HepG2 (cell line): ENCODE results near the gene CDK10. TPM values are rescaled to one million over a fixed set of nuclear protein-coding genes. Genes with fewer than 3 reads are reported as not detected.
A peak's percentile ranks its signal among the peaks of the same experiment; 100 is the strongest.

Experiments
- AGO2 ChIP-seq: fragments of 200-400 bp; formaldehyde crosslinking; optimal IDR thresholded peaks from 2 replicates; pipeline ENCODE3; 2017; ENCODE audit warnings: mild to moderate bottlenecking, low read depth, low read length, moderate library complexity
- KDM5B ChIP-seq: sonication (generic); formaldehyde crosslinking; IDR thresholded peaks from 2 replicates; pipeline ENCODE4 v1.4.0; 2020; ENCODE audit warnings: missing genetic modification reagents, mild to moderate bottlenecking, borderline replicate concordance
- POGZ ChIP-seq: sonication (generic); formaldehyde crosslinking; IDR thresholded peaks from 2 replicates; pipeline ENCODE4 v1.4.0; 2020; ENCODE audit warnings: mild to moderate bottlenecking, missing genetic modification reagents
- POLR2A ChIP-seq, 2 experiments: IDR thresholded peaks; 2 replicates each; pipeline ENCODE4 v1.6.1; 2011; ENCODE audit warnings: low read depth in 2 of 2, low read length in 2 of 2, mild to moderate bottlenecking in 1 of 2, moderate library complexity in 1 of 2; ENCODE audit not compliant: insufficient read depth in 1 of 2
- POLR2G ChIP-seq: fragments of 200-400 bp; formaldehyde crosslinking; IDR thresholded peaks from 2 replicates; pipeline ENCODE4 v1.6.1; 2018; ENCODE audit warnings: mild to moderate bottlenecking, low read depth, low read length, moderate library complexity
- RBM22 ChIP-seq: fragments of 200-400 bp; formaldehyde crosslinking; optimal IDR thresholded peaks from 2 replicates; pipeline ENCODE3; 2017; ENCODE audit warnings: mild to moderate bottlenecking, low read length, moderate library complexity
- ZNF121 ChIP-seq: sonication (generic); formaldehyde crosslinking; IDR thresholded peaks from 2 replicates; pipeline ENCODE4 v1.5.0; 2020; ENCODE audit warnings: mild to moderate bottlenecking, missing genetic modification reagents
- ZNF274 ChIP-seq: sonication (generic); formaldehyde crosslinking; IDR thresholded peaks from 2 replicates; pipeline ENCODE4 v1.5.1; 2020; ENCODE audit warnings: mild to moderate bottlenecking, missing genetic modification reagents
- ZNF296 ChIP-seq: sonication (generic); formaldehyde crosslinking; conservative IDR thresholded peaks from 2 replicates; pipeline ENCODE4 v1.5.0; 2020; ENCODE audit warnings: mild to moderate bottlenecking, missing genetic modification reagents
- polyA plus RNA-seq, 8 experiments: library from polyadenylated mRNA; depleted of rRNA in 3 of 8; stranded (reverse) in 7 of 8; unstranded in 1 of 8; fragments of >200 nt; fragmentation: Illumina TruSeq in 4 of 8; extraction: Trizol in 4 of 8; gene quantifications; 2 replicates each; pipeline versions ENCODE4 v1.2.1 to v1.2.3, GENCODE V29; 2011 to 2016; ENCODE audit warnings: low read depth in 4 of 8, missing spikeins in 1 of 8, mixed read lengths in 1 of 8; ENCODE audit not compliant: insufficient read depth in 1 of 8
- total RNA-seq, 5 experiments: library from RNA; depleted of rRNA; stranded (reverse); fragments of >200 nt; fragmentation: Illumina TruSeq; extraction: Trizol; gene quantifications; 2 replicates each; pipeline ENCODE4 v1.2.3, GENCODE V29; 2016; ENCODE audit warnings: low read depth in 1 of 5
- TF ChIP-seq, protein P1 (sequence below): sonication (generic); formaldehyde crosslinking; IDR thresholded peaks from 2 replicates; pipeline ENCODE4 v1.5.1; 2020; ENCODE audit warnings: mild to moderate bottlenecking, missing genetic modification reagents, moderate library complexity
- TF ChIP-seq, protein P2 (sequence below): fragments of 450-650 bp; IDR thresholded peaks from 2 replicates; pipeline ENCODE4 v1.6.1; 2016

CDK10 gene
- total and polyA plus RNA-seq, 2 of the 13 experiments (the other 11 are each of a cell fraction or from before 2014, with no cell fraction given): 2.5 to 3.9 TPM

DNA sequence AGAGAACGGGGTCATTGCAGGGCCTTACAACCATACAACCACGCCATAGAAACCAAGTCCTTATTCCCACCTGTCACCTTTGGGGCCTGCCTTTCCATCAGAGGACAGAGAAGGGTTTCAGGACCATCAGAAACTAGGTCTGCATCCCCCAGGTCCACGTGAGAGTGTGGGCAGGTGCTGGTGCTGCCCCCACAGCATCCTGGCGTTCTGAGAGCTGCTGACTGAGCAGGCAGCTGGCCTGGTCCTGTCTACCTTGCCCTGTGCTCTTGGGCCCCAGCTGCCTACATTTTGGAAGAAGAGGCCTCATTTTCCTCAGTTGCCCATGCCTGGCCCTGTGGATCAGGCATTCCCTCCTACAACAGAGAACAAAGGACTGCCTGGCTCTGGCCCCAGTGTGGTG, 56.5 kb downstream of the CDK10 start (continued):
- TF ChIP-seq, protein P1, sequence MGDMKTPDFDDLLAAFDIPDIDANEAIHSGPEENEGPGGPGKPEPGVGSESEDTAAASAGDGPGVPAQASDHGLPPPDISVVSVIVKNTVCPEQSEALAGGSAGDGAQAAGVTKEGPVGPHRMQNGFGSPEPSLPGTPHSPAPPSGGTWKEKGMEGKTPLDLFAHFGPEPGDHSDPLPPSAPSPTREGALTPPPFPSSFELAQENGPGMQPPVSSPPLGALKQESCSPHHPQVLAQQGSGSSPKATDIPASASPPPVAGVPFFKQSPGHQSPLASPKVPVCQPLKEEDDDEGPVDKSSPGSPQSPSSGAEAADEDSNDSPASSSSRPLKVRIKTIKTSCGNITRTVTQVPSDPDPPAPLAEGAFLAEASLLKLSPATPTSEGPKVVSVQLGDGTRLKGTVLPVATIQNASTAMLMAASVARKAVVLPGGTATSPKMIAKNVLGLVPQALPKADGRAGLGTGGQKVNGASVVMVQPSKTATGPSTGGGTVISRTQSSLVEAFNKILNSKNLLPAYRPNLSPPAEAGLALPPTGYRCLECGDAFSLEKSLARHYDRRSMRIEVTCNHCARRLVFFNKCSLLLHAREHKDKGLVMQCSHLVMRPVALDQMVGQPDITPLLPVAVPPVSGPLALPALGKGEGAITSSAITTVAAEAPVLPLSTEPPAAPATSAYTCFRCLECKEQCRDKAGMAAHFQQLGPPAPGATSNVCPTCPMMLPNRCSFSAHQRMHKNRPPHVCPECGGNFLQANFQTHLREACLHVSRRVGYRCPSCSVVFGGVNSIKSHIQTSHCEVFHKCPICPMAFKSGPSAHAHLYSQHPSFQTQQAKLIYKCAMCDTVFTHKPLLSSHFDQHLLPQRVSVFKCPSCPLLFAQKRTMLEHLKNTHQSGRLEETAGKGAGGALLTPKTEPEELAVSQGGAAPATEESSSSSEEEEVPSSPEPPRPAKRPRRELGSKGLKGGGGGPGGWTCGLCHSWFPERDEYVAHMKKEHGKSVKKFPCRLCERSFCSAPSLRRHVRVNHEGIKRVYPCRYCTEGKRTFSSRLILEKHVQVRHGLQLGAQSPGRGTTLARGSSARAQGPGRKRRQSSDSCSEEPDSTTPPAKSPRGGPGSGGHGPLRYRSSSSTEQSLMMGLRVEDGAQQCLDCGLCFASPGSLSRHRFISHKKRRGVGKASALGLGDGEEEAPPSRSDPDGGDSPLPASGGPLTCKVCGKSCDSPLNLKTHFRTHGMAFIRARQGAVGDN (CRISPR knock-in tag): 0 out of 2 replicates have a peak, but pooled peaks have one; percentile 20
- TF ChIP-seq RBM22: peak; percentile 91
- TF ChIP-seq, protein P2, sequence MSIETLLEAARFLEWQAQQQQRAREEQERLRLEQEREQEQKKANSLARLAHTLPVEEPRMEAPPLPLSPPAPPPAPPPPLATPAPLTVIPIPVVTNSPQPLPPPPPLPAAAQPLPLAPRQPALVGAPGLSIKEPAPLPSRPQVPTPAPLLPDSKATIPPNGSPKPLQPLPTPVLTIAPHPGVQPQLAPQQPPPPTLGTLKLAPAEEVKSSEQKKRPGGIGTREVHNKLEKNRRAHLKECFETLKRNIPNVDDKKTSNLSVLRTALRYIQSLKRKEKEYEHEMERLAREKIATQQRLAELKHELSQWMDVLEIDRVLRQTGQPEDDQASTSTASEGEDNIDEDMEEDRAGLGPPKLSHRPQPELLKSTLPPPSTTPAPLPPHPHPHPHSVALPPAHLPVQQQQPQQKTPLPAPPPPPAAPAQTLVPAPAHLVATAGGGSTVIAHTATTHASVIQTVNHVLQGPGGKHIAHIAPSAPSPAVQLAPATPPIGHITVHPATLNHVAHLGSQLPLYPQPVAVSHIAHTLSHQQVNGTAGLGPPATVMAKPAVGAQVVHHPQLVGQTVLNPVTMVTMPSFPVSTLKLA: no peak
- no peak for TF ChIP-seq ZNF274
- peak in 1 of 2 experiments; percentile 45; a peak in 1 of 4 replicates for TF ChIP-seq POLR2A (IDR thresholded peaks at IDR 0.05; ENCODE audit: insufficient read depth in 1 of 2, low read depth in 2 of 2, low read length in 2 of 2)
- TF ChIP-seq ZNF121 (CRISPR knock-in tag): no peak
- no peak for TF ChIP-seq ZNF296 (CRISPR knock-in tag)
- no peak for TF ChIP-seq POGZ
- peak; percentile 84 for TF ChIP-seq AGO2
- TF ChIP-seq KDM5B: 0 out of 2 replicates have a peak, but pooled peaks have one; percentile 22
- peak; percentile 52 for TF ChIP-seq POLR2G
